Measurements from ENCODE around the gene AUTS2.

AUTS2 gene

DNA sequence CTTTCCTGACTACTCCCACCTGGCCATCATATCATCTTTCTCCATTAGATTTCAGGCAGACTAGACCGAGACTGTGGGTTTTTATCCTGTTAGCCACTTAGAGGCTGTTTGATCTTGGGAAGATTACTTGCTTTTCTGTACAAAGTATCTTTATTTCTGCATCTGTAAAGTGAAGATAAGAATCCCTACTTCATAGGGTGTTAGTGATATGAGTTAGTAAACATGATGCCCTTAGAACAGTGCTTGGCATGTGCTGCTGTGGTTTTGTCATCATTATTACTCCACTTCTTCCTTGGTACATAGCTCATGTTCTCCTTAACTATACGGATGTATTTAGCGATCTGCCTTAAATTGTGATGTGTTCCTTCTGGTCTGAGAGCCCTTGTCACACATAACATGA is 165.2 kb downstream of the AUTS2 start:
- Histone ChIP-seq H3K4me3 (ENCODE audit: low read length) (no peak overlapping the region), H3K4me2 (ENCODE audit: low read length) (no peak overlapping the region), H2BK120ac (ENCODE audit: low read depth, low read length) (no peak overlapping the region), H4K5ac (ENCODE audit: low read length) (no peak overlapping the region), H2BK5ac (ENCODE audit: low read length) (no peak overlapping the region), H3K4me1 (ENCODE audit: control insufficient read depth, low read depth, low read length) (no peaks in the 10 kb centered on the region), H3K9ac (ENCODE audit: low read length) (no peak overlapping the region), H3K23ac (ENCODE audit: low read length) (no peak overlapping the region), H2BK15ac (replicated peaks; ENCODE audit: low read depth) (no peak overlapping the region), H3K18ac (ENCODE audit: low read length) (no peak overlapping the region), H4K8ac (ENCODE audit: low read depth, low read length) (no peak overlapping the region), H3K79me2 (ENCODE audit: control insufficient read depth, insufficient read depth, low read length) (no peaks in the 10 kb centered on the region), H2AK5ac (ENCODE audit: low read length) (no peak overlapping the region), H3K36me3 (ENCODE audit: control insufficient read depth, insufficient read depth, low read length) (no peaks in the 10 kb centered on the region), H3K27me3 (ENCODE audit: insufficient read depth, low read length, poor library complexity) (no peaks in the 10 kb centered on the region), H3K56ac (ENCODE audit: low read length) (no peak overlapping the region), H3K79me1 (ENCODE audit: low read length) (no peaks in the 10 kb centered on the region), H3K27ac (ENCODE audit: low read depth, low read length) (no peak overlapping the region), H3K4ac (ENCODE audit: low read depth, low read length) (no peak overlapping the region)
- no CpG with 5 or more reads among the region's 3 CpGs for WGBS (ENCODE audit: extremely low coverage, insufficient coverage, low lambda C conversion rate)
- DNase-seq = no peak

DNA sequence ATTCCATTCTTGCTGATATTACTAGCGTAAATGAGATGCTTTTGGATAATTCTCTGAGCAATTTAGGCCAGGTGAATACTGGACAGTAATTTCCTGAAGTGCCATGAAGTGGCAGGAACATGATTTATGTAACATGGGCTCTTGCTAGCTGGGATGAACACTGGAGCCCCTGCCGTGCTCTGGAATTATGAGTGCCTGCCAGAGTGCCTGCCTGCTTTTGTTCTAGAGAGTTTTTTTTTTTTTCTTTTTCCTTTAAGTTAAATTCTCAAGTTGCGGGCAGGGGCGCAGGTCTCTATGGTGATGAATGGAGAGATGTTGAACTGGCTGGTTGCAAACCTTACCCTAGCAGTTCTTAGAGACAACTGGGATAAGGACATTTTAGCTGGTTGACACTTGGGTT is 165.9 kb downstream of the AUTS2 start:
- no peaks in the 10 kb centered on the region for H3K4me1 ChIP-seq (ENCODE audit: control insufficient read depth, low read depth, low read length)
- H3K23ac ChIP-seq (ENCODE audit: low read length) = no peak overlapping the region
- no peak overlapping the region for H3K18ac ChIP-seq (ENCODE audit: low read length)
- H3K4me3 ChIP-seq (ENCODE audit: low read length) = no peak overlapping the region
- no peak overlapping the region for H2BK5ac ChIP-seq (ENCODE audit: low read length)
- H4K8ac ChIP-seq (ENCODE audit: low read depth, low read length) = no peak overlapping the region
- no peaks in the 10 kb centered on the region for H3K79me2 ChIP-seq (ENCODE audit: control insufficient read depth, insufficient read depth, low read length)
- no peak overlapping the region for H3K4ac ChIP-seq (ENCODE audit: low read depth, low read length)
- no peak overlapping the region for H3K9ac ChIP-seq (ENCODE audit: low read length)
- DNase-seq = no peak
- H2BK15ac ChIP-seq (replicated peaks; ENCODE audit: low read depth) = no peak overlapping the region
- H3K4me2 ChIP-seq (ENCODE audit: low read length) = no peak overlapping the region
- no peak overlapping the region for H2AK5ac ChIP-seq (ENCODE audit: low read length)
- H3K27me3 ChIP-seq (ENCODE audit: insufficient read depth, low read length, poor library complexity) = no peaks in the 10 kb centered on the region
- no peaks in the 10 kb centered on the region for H3K36me3 ChIP-seq (ENCODE audit: control insufficient read depth, insufficient read depth, low read length)
- no peaks in the 10 kb centered on the region for H3K79me1 ChIP-seq (ENCODE audit: low read length)
- WGBS (ENCODE audit: extremely low coverage, insufficient coverage, low lambda C conversion rate) = no CpG with 5 or more reads among the region's 4 CpGs
- no peak overlapping the region for H3K56ac ChIP-seq (ENCODE audit: low read length)
- no peak overlapping the region for H3K27ac ChIP-seq (ENCODE audit: low read depth, low read length)
- H2BK120ac ChIP-seq (ENCODE audit: low read depth, low read length) = no peak overlapping the region
- no peak overlapping the region for H4K5ac ChIP-seq (ENCODE audit: low read length)

DNA sequence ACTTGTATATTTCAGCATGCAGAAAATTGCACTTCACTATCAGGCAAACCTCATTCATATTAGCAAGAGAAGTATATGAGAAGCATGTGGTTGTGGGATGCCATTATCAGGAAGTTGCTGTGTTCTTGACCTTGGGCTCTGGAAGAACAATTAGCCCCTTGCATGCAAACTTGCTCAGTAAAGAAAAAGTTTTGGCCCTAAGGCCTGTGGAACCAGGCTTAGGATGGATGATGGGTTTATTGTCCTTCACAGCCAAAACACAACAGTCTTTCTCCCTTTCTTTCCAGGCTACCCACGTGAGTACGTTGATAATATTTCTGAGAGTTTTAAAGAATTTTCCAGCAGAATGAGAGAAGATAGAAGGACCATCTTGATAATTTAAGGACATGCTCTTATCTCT is 166.4 kb downstream of the AUTS2 start:
- no peak overlapping the region for H2BK15ac ChIP-seq (replicated peaks; ENCODE audit: low read depth)
- no peaks in the 10 kb centered on the region for H3K36me3 ChIP-seq (ENCODE audit: control insufficient read depth, insufficient read depth, low read length)
- H3K4me2 ChIP-seq (ENCODE audit: low read length) = no peak overlapping the region
- no peaks in the 10 kb centered on the region for H3K79me2 ChIP-seq (ENCODE audit: control insufficient read depth, insufficient read depth, low read length)
- no peak overlapping the region for H4K8ac ChIP-seq (ENCODE audit: low read depth, low read length)
- H3K27me3 ChIP-seq (ENCODE audit: insufficient read depth, low read length, poor library complexity) = no peaks in the 10 kb centered on the region
- H3K79me1 ChIP-seq (ENCODE audit: low read length) = no peaks in the 10 kb centered on the region
- no peak overlapping the region for H4K5ac ChIP-seq (ENCODE audit: low read length)
- H3K9ac ChIP-seq (ENCODE audit: low read length) = no peak overlapping the region
- no peak overlapping the region for H3K56ac ChIP-seq (ENCODE audit: low read length)
- no peak for DNase-seq
- H2BK5ac ChIP-seq (ENCODE audit: low read length) = no peak overlapping the region
- no peak overlapping the region for H2BK120ac ChIP-seq (ENCODE audit: low read depth, low read length)
- H3K4me3 ChIP-seq (ENCODE audit: low read length) = no peak overlapping the region
- H3K23ac ChIP-seq (ENCODE audit: low read length) = no peak overlapping the region
- WGBS (ENCODE audit: extremely low coverage, insufficient coverage, low lambda C conversion rate) = no CpG with 5 or more reads among the region's 2 CpGs
- H3K4ac ChIP-seq (ENCODE audit: low read depth, low read length) = no peak overlapping the region
- no peak overlapping the region for H2AK5ac ChIP-seq (ENCODE audit: low read length)
- H3K18ac ChIP-seq (ENCODE audit: low read length) = no peak overlapping the region
- no peaks in the 10 kb centered on the region for H3K4me1 ChIP-seq (ENCODE audit: control insufficient read depth, low read depth, low read length)
- no peak overlapping the region for H3K27ac ChIP-seq (ENCODE audit: low read depth, low read length)

DNA sequence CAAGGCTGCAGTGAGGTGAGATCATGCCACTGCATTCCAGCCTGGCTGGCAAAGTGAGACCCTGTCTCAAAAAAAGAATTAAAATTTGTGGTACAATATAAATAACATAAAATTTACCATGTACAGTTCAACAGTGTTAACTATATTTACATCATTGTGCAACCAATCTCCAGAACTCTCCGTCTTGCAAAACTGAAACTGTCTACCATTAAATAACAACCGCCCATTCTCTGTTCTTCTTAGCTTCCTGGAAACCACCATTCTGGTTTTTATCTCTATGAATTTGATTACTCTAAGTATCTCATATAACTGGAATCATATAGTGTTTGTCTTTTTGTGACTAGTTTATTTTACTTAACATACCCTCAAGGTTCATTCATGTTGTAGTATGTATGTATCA is 167.6 kb downstream of the AUTS2 start:
- H2BK120ac ChIP-seq (ENCODE audit: low read depth, low read length) = no peak overlapping the region
- H3K27me3 ChIP-seq (ENCODE audit: insufficient read depth, low read length, poor library complexity) = no peaks in the 10 kb centered on the region
- no peak overlapping the region for H3K23ac ChIP-seq (ENCODE audit: low read length)
- no peak overlapping the region for H2BK15ac ChIP-seq (replicated peaks; ENCODE audit: low read depth)
- no peaks in the 10 kb centered on the region for H3K79me2 ChIP-seq (ENCODE audit: control insufficient read depth, insufficient read depth, low read length)
- no peak overlapping the region for H3K4ac ChIP-seq (ENCODE audit: low read depth, low read length)
- no CpG with 5 or more reads among the region's 2 CpGs for WGBS (ENCODE audit: extremely low coverage, insufficient coverage, low lambda C conversion rate)
- H3K9ac ChIP-seq (ENCODE audit: low read length) = no peak overlapping the region
- H3K56ac ChIP-seq (ENCODE audit: low read length) = no peak overlapping the region
- H3K27ac ChIP-seq (ENCODE audit: low read depth, low read length) = no peak overlapping the region
- H3K36me3 ChIP-seq (ENCODE audit: control insufficient read depth, insufficient read depth, low read length) = no peaks in the 10 kb centered on the region
- DNase-seq = no peak
- no peak overlapping the region for H2AK5ac ChIP-seq (ENCODE audit: low read length)
- H3K4me2 ChIP-seq (ENCODE audit: low read length) = no peak overlapping the region
- no peak overlapping the region for H2BK5ac ChIP-seq (ENCODE audit: low read length)
- H3K18ac ChIP-seq (ENCODE audit: low read length) = no peak overlapping the region
- no peaks in the 10 kb centered on the region for H3K79me1 ChIP-seq (ENCODE audit: low read length)
- no peak overlapping the region for H3K4me3 ChIP-seq (ENCODE audit: low read length)
- H4K5ac ChIP-seq (ENCODE audit: low read length) = no peak overlapping the region
- no peaks in the 10 kb centered on the region for H3K4me1 ChIP-seq (ENCODE audit: control insufficient read depth, low read depth, low read length)
- no peak overlapping the region for H4K8ac ChIP-seq (ENCODE audit: low read depth, low read length)

DNA sequence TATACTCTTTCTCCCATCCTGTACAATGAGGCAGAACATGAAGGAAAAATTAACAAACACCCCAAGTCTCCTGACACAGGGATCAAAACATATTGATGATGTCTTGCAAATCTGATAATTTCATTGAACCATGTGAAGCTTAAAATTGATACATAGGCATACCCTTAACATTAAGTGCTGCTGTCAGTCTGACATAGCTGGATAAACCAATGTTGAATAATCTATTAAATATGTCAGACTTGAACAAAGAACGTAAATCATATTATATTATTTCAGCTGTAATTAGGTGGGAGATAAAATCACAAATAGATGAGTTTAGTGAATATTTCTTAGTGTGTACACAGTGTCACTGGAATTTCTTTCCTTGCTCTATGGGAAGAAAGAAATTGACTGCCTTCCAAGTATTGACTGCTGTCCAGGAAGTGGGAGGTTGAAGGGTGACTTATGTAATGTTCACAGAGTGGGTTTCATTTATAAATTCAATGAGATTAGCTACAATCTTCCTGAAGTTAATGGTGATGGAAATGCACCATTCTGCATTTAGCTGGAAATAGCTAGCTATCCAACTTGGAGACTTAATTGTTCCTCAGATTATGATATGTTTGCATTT is 170.8 kb downstream of the AUTS2 start:
- DNase-seq = no peak
- Histone ChIP-seq H4K8ac (ENCODE audit: low read depth, low read length) (no peak overlapping the region), H3K27me3 (ENCODE audit: insufficient read depth, low read length, poor library complexity) (no peaks in the 10 kb centered on the region), H3K9ac (ENCODE audit: low read length) (no peak overlapping the region), H2BK120ac (ENCODE audit: low read depth, low read length) (no peak overlapping the region), H2BK5ac (ENCODE audit: low read length) (no peak overlapping the region), H3K4me2 (ENCODE audit: low read length) (no peak overlapping the region), H2AK5ac (ENCODE audit: low read length) (no peak overlapping the region), H3K4me1 (ENCODE audit: control insufficient read depth, low read depth, low read length) (no peaks in the 10 kb centered on the region), H3K4me3 (ENCODE audit: low read length) (no peak overlapping the region), H2BK15ac (replicated peaks; ENCODE audit: low read depth) (no peak overlapping the region), H3K36me3 (ENCODE audit: control insufficient read depth, insufficient read depth, low read length) (no peaks in the 10 kb centered on the region), H4K5ac (ENCODE audit: low read length) (no peak overlapping the region), H3K79me1 (ENCODE audit: low read length) (no peaks in the 10 kb centered on the region), H3K56ac (ENCODE audit: low read length) (no peak overlapping the region), H3K4ac (ENCODE audit: low read depth, low read length) (no peak overlapping the region), H3K79me2 (ENCODE audit: control insufficient read depth, insufficient read depth, low read length) (no peaks in the 10 kb centered on the region), H3K27ac (ENCODE audit: low read depth, low read length) (no peak overlapping the region), H3K23ac (ENCODE audit: low read length) (no peak overlapping the region), H3K18ac (ENCODE audit: low read length) (no peak overlapping the region)
- no CpG with 5 or more reads among the region's 1 CpG for WGBS (ENCODE audit: extremely low coverage, insufficient coverage, low lambda C conversion rate)

DNA sequence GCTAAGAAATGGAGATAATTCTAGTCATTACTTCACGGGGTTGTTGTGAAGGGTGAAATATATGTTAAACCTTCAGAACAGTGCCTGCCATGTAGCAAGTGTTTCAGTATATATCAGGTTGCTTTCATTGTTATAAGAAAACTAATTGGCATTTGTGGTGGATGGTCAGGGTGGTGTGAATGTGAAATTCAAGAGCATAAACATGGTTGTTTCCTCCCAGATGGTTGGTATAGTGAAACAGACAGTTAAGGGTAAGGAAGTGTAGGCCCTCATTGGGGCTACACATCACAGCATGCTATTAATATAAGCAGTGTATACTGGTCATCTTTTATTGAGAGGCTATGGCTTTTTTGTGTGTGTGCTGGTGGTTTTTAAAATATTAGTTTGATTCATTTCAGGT is 171.6 kb downstream of the AUTS2 start:
- WGBS (ENCODE audit: extremely low coverage, insufficient coverage, low lambda C conversion rate) = no CpG with 5 or more reads among the region's 1 CpG
- H2BK15ac ChIP-seq (replicated peaks; ENCODE audit: low read depth) = no peak overlapping the region
- no peak overlapping the region for H2BK120ac ChIP-seq (ENCODE audit: low read depth, low read length)
- no peaks in the 10 kb centered on the region for H3K4me1 ChIP-seq (ENCODE audit: control insufficient read depth, low read depth, low read length)
- no peaks in the 10 kb centered on the region for H3K79me1 ChIP-seq (ENCODE audit: low read length)
- DNase-seq = no peak
- no peaks in the 10 kb centered on the region for H3K36me3 ChIP-seq (ENCODE audit: control insufficient read depth, insufficient read depth, low read length)
- no peak overlapping the region for H3K18ac ChIP-seq (ENCODE audit: low read length)
- H3K56ac ChIP-seq (ENCODE audit: low read length) = no peak overlapping the region
- H3K27ac ChIP-seq (ENCODE audit: low read depth, low read length) = no peak overlapping the region
- H3K79me2 ChIP-seq (ENCODE audit: control insufficient read depth, insufficient read depth, low read length) = no peaks in the 10 kb centered on the region
- no peak overlapping the region for H3K4me2 ChIP-seq (ENCODE audit: low read length)
- H4K8ac ChIP-seq (ENCODE audit: low read depth, low read length) = no peak overlapping the region
- no peak overlapping the region for H2AK5ac ChIP-seq (ENCODE audit: low read length)
- no peak overlapping the region for H3K9ac ChIP-seq (ENCODE audit: low read length)
- no peaks in the 10 kb centered on the region for H3K27me3 ChIP-seq (ENCODE audit: insufficient read depth, low read length, poor library complexity)
- H3K4me3 ChIP-seq (ENCODE audit: low read length) = no peak overlapping the region
- H3K4ac ChIP-seq (ENCODE audit: low read depth, low read length) = no peak overlapping the region
- H3K23ac ChIP-seq (ENCODE audit: low read length) = no peak overlapping the region
- H2BK5ac ChIP-seq (ENCODE audit: low read length) = no peak overlapping the region
- H4K5ac ChIP-seq (ENCODE audit: low read length) = no peak overlapping the region

Data from mesendoderm (in vitro differentiated cells).